Astrocyte (in vitro differentiated cells and primary cell): ENCODE results near the gene MAP1LC3B. TPM values are rescaled to one million over a fixed set of nuclear protein-coding genes. Genes with fewer than 3 reads are reported as not detected.
"Not testable (repeated sequence)": the region's sequence is repeated elsewhere in the genome, so short reads cannot be mapped to it uniquely, and the experiment has no call there.

Experiments used
- DNase-seq: peaks from one replicate; pipeline ENCODE4 v3.0.0-alpha.2; 2010; ENCODE audit warnings: low read depth
- FAIRE-seq: peaks from 2 replicates; lab custom pipeline; 2011; peaks lifted over from hg19 to GRCh38; lab: Jason Lieb, UNC
- H2AFZ ChIP-seq: 2 replicates; pipeline ENCODE4 v1.6.0; 2012; ENCODE audit warnings: low read depth, low read length, inconsistent platforms
- H3K27ac ChIP-seq: 2 replicates; pipeline ENCODE4 v1.5.1; 2011; ENCODE audit warnings: low read depth, low read length, inconsistent platforms
- H3K27me3 ChIP-seq: 2 replicates; pipeline ENCODE4 v1.6.0; 2011; ENCODE audit warnings: low read length, inconsistent platforms; ENCODE audit not compliant: insufficient read depth
- H3K36me3 ChIP-seq: 2 replicates; pipeline ENCODE4 v1.5.1; 2011; ENCODE audit warnings: low read length, inconsistent platforms; ENCODE audit not compliant: insufficient read depth
- H3K4me1 ChIP-seq: 2 replicates; pipeline ENCODE4 v1.5.1; 2011; ENCODE audit warnings: low read length, inconsistent platforms; ENCODE audit not compliant: insufficient read depth
- H3K4me2 ChIP-seq: 2 replicates; pipeline ENCODE4 v1.6.0; 2012; ENCODE audit warnings: low read length, inconsistent platforms
- H3K4me3 ChIP-seq: 2 replicates; pipeline ENCODE4 v1.5.1; 2011; ENCODE audit warnings: low read depth, mild to moderate bottlenecking, low read length, inconsistent platforms; ENCODE audit not compliant: insufficient read depth
- H3K79me2 ChIP-seq: 2 replicates; pipeline ENCODE4 v1.6.0; 2012; ENCODE audit warnings: mild to moderate bottlenecking, low read length, inconsistent platforms; ENCODE audit not compliant: insufficient read depth
- H3K9ac ChIP-seq: 2 replicates; pipeline ENCODE4 v1.6.0; 2012; ENCODE audit warnings: mild to moderate bottlenecking, low read length, inconsistent platforms
- H3K9me3 ChIP-seq: 2 replicates; pipeline ENCODE4 v1.5.1; 2012; ENCODE audit warnings: low read depth, mild to moderate bottlenecking, low read length, inconsistent platforms; ENCODE audit not compliant: insufficient read depth
- H4K20me1 ChIP-seq: 2 replicates; pipeline ENCODE4 v1.6.0; 2012; ENCODE audit warnings: low read length, inconsistent platforms; ENCODE audit not compliant: insufficient read depth
- H3K27ac Mint-ChIP-seq: one replicate; pipeline ENCODE4 v1.8.0; 2021; ENCODE audit warnings: mild to moderate bottlenecking, mixed read lengths; ENCODE audit not compliant: unreplicated experiment
- H3K27me3 Mint-ChIP-seq: one replicate; pipeline ENCODE4 v1.8.0; 2021; ENCODE audit warnings: low read depth, mixed read lengths; ENCODE audit not compliant: unreplicated experiment
- H3K36me3 Mint-ChIP-seq: one replicate; pipeline ENCODE4 v1.8.0; 2021; ENCODE audit warnings: low read depth, mixed read lengths; ENCODE audit not compliant: unreplicated experiment
- H3K4me1 Mint-ChIP-seq: one replicate; pipeline ENCODE4 v1.8.0; 2021; ENCODE audit warnings: low read depth, mixed read lengths; ENCODE audit not compliant: unreplicated experiment
- H3K4me3 Mint-ChIP-seq: one replicate; pipeline ENCODE4 v1.8.0; 2021; ENCODE audit warnings: mild to moderate bottlenecking, moderate library complexity, mixed read lengths; ENCODE audit not compliant: unreplicated experiment
- H3K9me3 Mint-ChIP-seq: one replicate; pipeline ENCODE4 v1.8.0; 2021; ENCODE audit warnings: mild to moderate bottlenecking, mixed read lengths; ENCODE audit not compliant: unreplicated experiment
- CTCF ChIP-seq: IDR thresholded peaks from 2 replicates; pipeline ENCODE4 v1.5.1; 2011; ENCODE audit warnings: low read depth, mild to moderate bottlenecking, inconsistent platforms, low read length, moderate library complexity; ENCODE audit not compliant: insufficient read depth
- EZH2 ChIP-seq: IDR thresholded peaks from 2 replicates; pipeline ENCODE4 v1.6.1; 2012; ENCODE audit warnings: mild to moderate bottlenecking, low read length, inconsistent platforms; ENCODE audit not compliant: insufficient read depth
- total RNA-seq: library from RNA; stranded (reverse); gene quantifications from 2 replicates; pipeline ENCODE4 v1.2.1, GENCODE V29; 2021

MAP1LC3B gene
- total RNA-seq, 1 donor from 2014 or later, result 221 TPM

DNA sequence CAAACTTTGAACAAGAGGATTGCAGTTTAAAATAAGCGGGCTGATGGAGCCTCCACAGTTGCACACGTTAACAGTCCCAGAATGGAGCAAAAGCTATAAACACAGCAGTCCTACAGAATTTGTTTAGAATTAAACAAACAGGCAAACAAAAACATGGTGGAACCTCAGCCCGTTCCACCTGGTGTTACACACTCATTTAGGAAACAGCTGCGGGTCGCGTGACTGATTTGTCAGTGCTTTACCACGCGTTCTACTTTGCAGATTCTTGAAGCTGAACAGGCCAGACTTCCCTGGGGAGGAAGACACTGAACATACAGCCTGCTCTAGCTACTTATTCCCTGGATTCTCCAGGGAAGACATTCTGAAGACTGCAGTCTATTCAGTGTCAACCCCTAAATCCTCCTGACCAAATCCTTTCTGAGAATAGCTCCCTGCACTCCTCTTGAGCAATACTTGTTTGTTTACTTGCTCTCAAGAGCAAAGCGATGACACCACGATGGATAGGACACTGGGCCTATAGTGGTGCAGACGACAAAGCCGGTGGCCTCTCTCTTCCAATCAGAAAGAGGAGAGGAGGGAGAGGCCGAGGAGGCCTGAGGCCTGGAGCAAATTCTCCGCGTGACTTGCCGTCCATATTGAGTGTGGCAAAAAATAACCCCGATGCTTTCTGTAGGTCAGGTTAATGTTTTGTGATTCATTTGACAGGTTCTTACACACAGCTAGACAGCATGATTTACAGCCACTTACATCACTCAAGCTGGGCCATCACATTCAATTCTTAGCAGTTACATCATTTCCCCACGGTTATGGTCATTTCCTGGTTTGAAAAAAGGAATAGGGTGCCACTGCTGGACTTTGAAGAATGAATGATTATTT, 4.0 kb upstream of the MAP1LC3B start:
- DNase-seq (peak; percentile 99), FAIRE-seq (peak; percentile 63)
- Histone ChIP-seq H3K9ac (peak overlapping the region; percentile 55), H3K27ac (peak overlapping the region; percentile 81), H3K4me2 (peak overlapping the region; percentile 67), H3K79me2 (peaks cover 7% of the 10 kb centered on the region), H3K36me3 (no peaks in the 10 kb centered on the region), H3K27me3 (no peaks in the 10 kb centered on the region), H3K9me3 (no peaks in the 10 kb centered on the region), H3K4me3 (peak overlapping the region; percentile 9), H4K20me1 (peaks cover 5% of the 10 kb centered on the region), H2AFZ (peak overlapping the region; percentile 66), H3K4me1 (peaks cover 16% of the 10 kb centered on the region)
- Mint-ChIP-seq H3K27me3 (no peaks in the 10 kb centered on the region), H3K9me3 (no peaks in the 10 kb centered on the region), H3K4me3 (peak overlapping the region; percentile 54), H3K4me1 (peaks cover 17% of the 10 kb centered on the region), H3K27ac (peak overlapping the region; percentile 94), H3K36me3 (peaks cover under 1% of the 10 kb centered on the region)
- TF ChIP-seq EZH2 (no peak), CTCF (no peak)

- peak overlapping the region; percentile 55 for H3K9ac ChIP-seq
- H3K4me1 Mint-ChIP-seq, result peaks cover 17% of the 10 kb centered on the region
- peak overlapping the region; percentile 67 for H3K4me2 ChIP-seq
- TF ChIP-seq EZH2 (no peak), CTCF (no peak)
- no peaks in the 10 kb centered on the region for H3K9me3 ChIP-seq
- peak overlapping the region; percentile 66 for H2AFZ ChIP-seq
- peak overlapping the region; percentile 2 for H3K4me3 ChIP-seq
- H3K27me3 ChIP-seq, result no peaks in the 10 kb centered on the region
- peaks cover 3% of the 10 kb centered on the region for H3K36me3 Mint-ChIP-seq
- H3K27ac ChIP-seq, result peak overlapping the region; percentile 81
- FAIRE-seq, result no peak
- H3K4me1 ChIP-seq, result peaks cover 16% of the 10 kb centered on the region
- H3K4me3 Mint-ChIP-seq, result peak overlapping the region; percentile 54
- H3K36me3 ChIP-seq, result no peaks in the 10 kb centered on the region
- no peaks in the 10 kb centered on the region for H3K27me3 Mint-ChIP-seq
- peaks cover 13% of the 10 kb centered on the region for H3K79me2 ChIP-seq
- DNase-seq, result no peak
- peak overlapping the region; percentile 94 for H3K27ac Mint-ChIP-seq
- H4K20me1 ChIP-seq, result peaks cover 11% of the 10 kb centered on the region
- H3K9me3 Mint-ChIP-seq, result no peaks in the 10 kb centered on the region
Measured at GRCh38 chr16:87388818-87389134, 3.4 kb upstream of the MAP1LC3B start.

- no peak overlapping the region for H3K9ac ChIP-seq
- H3K9me3 ChIP-seq, result no peaks in the 10 kb centered on the region
- TF ChIP-seq EZH2 (no peak), CTCF (no peak)
- Mint-ChIP-seq H3K4me1 (peaks cover 17% of the 10 kb centered on the region), H3K4me3 (peak overlapping the region; percentile 62), H3K27me3 (no peaks in the 10 kb centered on the region), H3K36me3 (peaks cover 3% of the 10 kb centered on the region), H3K9me3 (no peaks in the 10 kb centered on the region), H3K27ac (peak overlapping the region; percentile 77)
- DNase-seq (no peak), FAIRE-seq (no peak)
- peaks cover 21% of the 10 kb centered on the region for H3K4me1 ChIP-seq
- no peak overlapping the region for H3K4me2 ChIP-seq
- no peak overlapping the region for H3K27ac ChIP-seq
- H3K4me3 ChIP-seq, result no peak overlapping the region
- no peak overlapping the region for H2AFZ ChIP-seq
- peaks cover 18% of the 10 kb centered on the region for H3K79me2 ChIP-seq
- peaks cover 16% of the 10 kb centered on the region for H4K20me1 ChIP-seq
- no peaks in the 10 kb centered on the region for H3K36me3 ChIP-seq
- no peaks in the 10 kb centered on the region for H3K27me3 ChIP-seq
Measured at GRCh38 chr16:87389245-87389644, 2.9 kb upstream of the MAP1LC3B start.

GRCh38 chr16:87389914-87390313, 2.2 kb upstream of the MAP1LC3B start:
- H3K9ac ChIP-seq, H3K27me3 ChIP-seq, H3K4me3 ChIP-seq, H3K27me3 Mint-ChIP-seq, H3K27ac ChIP-seq, H3K36me3 Mint-ChIP-seq, H3K36me3 ChIP-seq, H2AFZ ChIP-seq, H3K9me3 Mint-ChIP-seq, FAIRE-seq, H3K9me3 ChIP-seq, DNase-seq, H3K4me2 ChIP-seq: not testable (repeated sequence)
- Mint-ChIP-seq H3K27ac (peak overlapping the region; percentile 77), H3K4me3 (peak overlapping the region; percentile 62), H3K4me1 (peaks cover 20% of the 10 kb centered on the region)
- H3K79me2 ChIP-seq, result peaks cover 25% of the 10 kb centered on the region
- peaks cover 23% of the 10 kb centered on the region for H4K20me1 ChIP-seq
- H3K4me1 ChIP-seq, result peaks cover 18% of the 10 kb centered on the region
